Activated CD8-positive, alpha-beta memory T cell treated with anti-CD3 and anti-CD28 coated beads, Interleukin-2, amount 10 ng/mL, durations not matched to agents 7 days and 5 days (primary cell): ENCODE results near the gene PDE6H. TPM values are rescaled to one million over a fixed set of nuclear protein-coding genes. Genes with fewer than 3 reads are reported as not detected.

Source experiments
- ATAC-seq: fragments of 150-1000 bp; cut with Tn5 transposase; one replicate; pipeline ENCODE4 v1.10.0; 2021; ENCODE audit warnings: moderate library complexity
- CTCF ChIA-PET: fragments of 350-600 bp; sonication (Branson Sonifier 250); formaldehyde crosslinking; loops from one replicate; lab custom pipeline; 2021; ENCODE audit warnings: antibody characterized with exemption; lab: Charles Lee
- DNase-seq: peaks from one replicate; pipeline ENCODE4 v3.0.0-alpha.2; 2020
- H3K27ac Mint-ChIP-seq: one replicate; pipeline ENCODE4 v1.8.0; 2021; ENCODE audit warnings: mild to moderate bottlenecking, mixed read lengths
- H3K27me3 Mint-ChIP-seq: one replicate; pipeline ENCODE4 v1.8.0; 2021; ENCODE audit warnings: mixed read lengths
- H3K36me3 Mint-ChIP-seq: one replicate; pipeline ENCODE4 v1.8.0; 2021; ENCODE audit warnings: mild to moderate bottlenecking, mixed read lengths
- H3K4me1 Mint-ChIP-seq: one replicate; pipeline ENCODE4 v1.8.0; 2021; ENCODE audit warnings: mixed read lengths
- H3K4me3 Mint-ChIP-seq: one replicate; pipeline ENCODE4 v1.8.0; 2021; ENCODE audit warnings: mild to moderate bottlenecking, moderate library complexity, mixed read lengths
- H3K9me3 Mint-ChIP-seq: one replicate; pipeline ENCODE4 v1.8.0; 2022; ENCODE audit warnings: low read depth, mixed read lengths
- total RNA-seq, 2 experiments: library from RNA; stranded (reverse); gene quantifications; one replicate each; pipeline ENCODE4 v1.2.3, GENCODE V29; 2021

The PDE6H gene
- total RNA-seq, 2 experiments from 2014 or later, result not detected

DNA sequence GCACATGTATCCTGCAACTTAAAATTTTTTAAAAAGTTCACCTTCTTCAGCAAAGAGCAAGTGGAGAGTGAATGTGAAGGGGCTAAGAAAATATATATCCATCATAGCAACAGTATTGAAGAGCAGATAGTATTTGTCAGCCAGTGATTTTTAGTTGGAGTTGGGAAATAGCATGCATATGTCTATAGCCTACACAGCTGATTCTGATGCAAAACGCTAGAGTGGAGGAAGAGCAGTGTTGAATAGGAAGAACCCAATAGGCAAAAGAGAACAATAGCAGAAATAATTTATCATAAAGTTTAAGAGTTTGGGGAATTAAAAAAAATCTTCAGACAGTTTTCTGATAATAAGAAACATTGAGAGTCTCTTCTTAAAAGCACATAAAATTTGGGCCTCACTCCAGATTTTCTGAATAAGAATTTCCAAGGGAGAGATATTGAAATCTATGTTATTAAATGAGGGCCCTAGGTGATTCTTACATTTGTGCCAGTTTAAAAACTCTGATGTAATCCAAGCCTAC, 12.0 kb downstream of the PDE6H start:
- no peak overlapping the region for H3K27ac Mint-ChIP-seq

DNA sequence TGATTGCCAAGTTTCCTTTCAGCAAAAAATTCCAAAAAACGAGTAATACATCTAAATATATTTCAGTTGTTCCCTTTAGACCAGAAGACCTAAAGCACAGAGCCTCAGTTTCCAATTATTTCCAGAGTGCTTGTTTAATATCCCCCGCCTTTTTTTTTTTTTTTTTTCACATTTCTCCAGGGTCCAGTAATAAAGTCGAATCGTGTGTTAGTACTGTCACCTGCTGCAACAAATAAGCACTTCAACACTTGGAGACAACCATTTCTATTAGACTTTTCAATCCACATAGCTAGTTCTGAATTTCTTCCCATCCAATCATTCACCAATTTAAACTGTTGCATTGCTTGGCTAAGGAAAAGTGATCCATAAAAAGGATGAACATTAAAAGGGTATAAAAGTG, 13.6 kb downstream of the PDE6H start:
- H3K4me1 Mint-ChIP-seq, result peaks cover 25% of the 10 kb centered on the region
- H3K27ac Mint-ChIP-seq, result no peak overlapping the region
- H3K4me3 Mint-ChIP-seq, result no peak overlapping the region
- peaks cover 2% of the 10 kb centered on the region for H3K27me3 Mint-ChIP-seq
- no peaks in the 10 kb centered on the region for H3K9me3 Mint-ChIP-seq
- CTCF ChIA-PET, result interaction anchor here (0.5 to 3.9 kb wide), 9 partner anchors 9 to 211 kb away, joined by 3 to 23 read pairs (median 4); partner anchors contain the start of gene ERP27
- DNase-seq, result no peak
- ATAC-seq, result no peak
- peaks cover 3% of the 10 kb centered on the region for H3K36me3 Mint-ChIP-seq

More for the DNA sequence above, 12.0 kb downstream of the PDE6H start:
- H3K27me3 Mint-ChIP-seq, result peaks cover 2% of the 10 kb centered on the region
- H3K4me3 Mint-ChIP-seq, result no peak overlapping the region
- ATAC-seq (no peak), DNase-seq (no peak)
- CTCF ChIA-PET, result interaction anchor here (1.0 to 3.9 kb wide), 3 partner anchors 10 to 261 kb away, joined by 3 to 23 read pairs (median 4); no protein-coding TSS in a partner anchor
- no peaks in the 10 kb centered on the region for H3K9me3 Mint-ChIP-seq
- H3K4me1 Mint-ChIP-seq, result peaks cover 40% of the 10 kb centered on the region
- H3K36me3 Mint-ChIP-seq, result no peaks in the 10 kb centered on the region

DNA sequence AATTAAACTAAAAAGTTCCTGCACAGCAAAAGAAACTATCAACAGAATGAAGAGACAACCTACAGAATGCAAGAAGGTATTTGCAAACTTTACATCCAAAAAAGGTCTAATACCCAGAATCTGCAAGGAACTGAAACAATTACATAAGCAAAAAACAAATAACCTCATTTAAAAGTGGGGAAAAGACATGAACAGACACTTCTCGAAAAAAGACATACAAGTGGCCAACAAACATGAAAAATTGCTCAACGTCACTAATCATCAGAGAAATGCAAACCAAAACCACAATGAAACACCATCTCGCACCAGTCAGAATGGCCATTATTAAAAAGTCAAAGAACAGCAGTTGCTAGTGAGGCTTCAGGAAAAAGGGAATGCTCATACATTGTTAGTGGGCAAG, 15.2 kb downstream of the PDE6H start:
- Mint-ChIP-seq H3K27ac (no peak overlapping the region), H3K4me3 (no peak overlapping the region), H3K27me3 (peaks cover 2% of the 10 kb centered on the region), H3K4me1 (peaks cover 16% of the 10 kb centered on the region), H3K36me3 (peaks cover 3% of the 10 kb centered on the region), H3K9me3 (no peaks in the 10 kb centered on the region)
- DNase-seq, result no peak
- CTCF ChIA-PET, result no interaction called here
- ATAC-seq, result no peak

DNA sequence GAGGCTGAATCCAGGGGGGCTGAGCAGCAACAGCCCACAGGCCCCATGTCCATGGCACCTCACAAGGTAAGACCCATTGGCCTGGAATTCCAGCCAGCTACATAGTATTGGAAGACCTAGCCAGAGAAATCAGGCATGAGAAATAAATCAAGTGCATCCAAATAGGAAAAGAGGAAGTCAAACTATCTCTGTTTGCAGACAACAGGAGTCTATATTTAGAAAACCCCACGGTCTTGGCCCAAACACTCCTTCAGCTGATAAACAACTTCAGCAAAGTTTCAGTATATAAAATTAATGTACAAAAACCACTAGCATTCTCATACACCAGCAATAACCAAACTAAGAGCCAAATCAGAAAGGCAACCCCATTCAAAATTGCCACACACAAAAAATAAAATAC, 16.9 kb downstream of the PDE6H start:
- H3K27ac Mint-ChIP-seq, result no peak overlapping the region
- peaks cover 16% of the 10 kb centered on the region for H3K4me1 Mint-ChIP-seq
- ATAC-seq (no peak), DNase-seq (no peak)
- no peak overlapping the region for H3K4me3 Mint-ChIP-seq
- no peaks in the 10 kb centered on the region for H3K9me3 Mint-ChIP-seq
- peaks cover 3% of the 10 kb centered on the region for H3K36me3 Mint-ChIP-seq
- CTCF ChIA-PET, result interaction anchor here (0.8 to 2.0 kb wide), 2 partner anchors 52 to 179 kb away, joined by 3 to 6 read pairs; partner anchors contain the start of gene ERP27
- peaks cover 2% of the 10 kb centered on the region for H3K27me3 Mint-ChIP-seq

DNA sequence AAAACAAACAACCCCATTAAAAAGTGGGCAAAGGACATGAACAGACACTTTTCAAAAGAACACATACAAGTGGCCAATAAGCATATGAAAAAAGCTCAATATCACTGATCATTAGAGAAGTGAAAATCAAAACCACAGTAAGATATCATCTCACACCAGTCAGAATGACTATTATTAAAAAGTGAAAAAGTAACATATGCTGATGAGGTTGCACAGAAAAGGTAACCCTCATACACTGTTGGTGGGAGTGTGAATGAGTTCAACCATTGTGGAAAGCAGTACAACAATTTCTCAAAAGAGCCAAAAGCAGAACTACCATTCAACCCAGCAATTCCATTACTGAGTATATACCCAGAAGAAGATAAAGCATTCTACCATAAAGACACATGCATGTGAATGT, 18.2 kb downstream of the PDE6H start:
- Mint-ChIP-seq H3K36me3 (peaks cover 3% of the 10 kb centered on the region), H3K4me3 (no peak overlapping the region), H3K9me3 (no peaks in the 10 kb centered on the region), H3K4me1 (peaks cover 23% of the 10 kb centered on the region), H3K27me3 (peaks cover 2% of the 10 kb centered on the region), H3K27ac (no peak overlapping the region)
- DNase-seq (no peak), ATAC-seq (no peak)
- CTCF ChIA-PET, result interaction anchor here (0.7 to 2.0 kb wide), 2 partner anchors 25 to 180 kb away, joined by 3 to 6 read pairs; no protein-coding TSS in a partner anchor

DNA sequence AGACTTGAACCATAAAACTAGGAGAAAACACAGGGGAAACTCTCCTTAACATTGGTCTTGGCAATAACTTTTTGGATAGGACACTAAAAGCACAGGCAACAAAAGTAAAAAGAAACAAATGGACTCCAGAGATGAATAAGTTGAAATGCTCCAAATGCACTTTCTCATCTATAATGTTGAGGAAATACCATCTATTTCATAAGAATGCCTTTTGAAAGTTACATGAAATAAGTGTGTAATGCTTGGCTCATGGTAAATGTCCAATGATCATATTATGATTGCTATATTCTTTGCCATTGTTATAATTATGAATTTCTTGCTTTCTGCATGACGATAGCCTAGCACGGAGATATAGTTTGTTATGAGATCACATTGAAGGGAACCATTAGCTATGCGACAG, 19.8 kb downstream of the PDE6H start:
- peaks cover 4% of the 10 kb centered on the region for H3K27me3 Mint-ChIP-seq
- CTCF ChIA-PET, result interaction anchor here (1.1 to 1.2 kb wide), 2 partner anchors 45 to 141 kb away, joined by 3 read pairs; no protein-coding TSS in a partner anchor
- no peak for DNase-seq
- peaks cover 23% of the 10 kb centered on the region for H3K4me1 Mint-ChIP-seq
- H3K27ac Mint-ChIP-seq, result no peak overlapping the region
- H3K36me3 Mint-ChIP-seq, result peaks cover 3% of the 10 kb centered on the region
- no peak for ATAC-seq
- no peaks in the 10 kb centered on the region for H3K9me3 Mint-ChIP-seq
- H3K4me3 Mint-ChIP-seq, result no peak overlapping the region

DNA sequence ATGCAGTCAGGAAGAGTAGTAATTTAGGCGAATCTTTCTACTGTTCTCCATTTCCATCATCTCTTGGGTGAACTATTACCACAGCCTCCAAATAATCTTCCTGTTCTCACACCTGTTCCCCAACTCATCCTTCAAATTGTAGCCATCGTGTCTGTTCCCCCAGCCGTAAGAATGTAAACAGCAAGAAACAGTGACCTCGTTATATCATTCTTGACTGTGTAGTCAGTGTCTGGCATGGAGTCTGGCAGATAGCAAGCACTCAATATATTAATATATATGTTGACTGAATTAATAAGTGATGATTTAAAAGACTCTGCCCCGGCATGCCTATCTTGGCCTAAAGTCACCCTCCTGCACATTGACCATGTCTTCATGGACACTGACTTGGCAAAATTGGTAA, 20.3 kb downstream of the PDE6H start:
- ATAC-seq (no peak), DNase-seq (no peak)
- peaks cover 3% of the 10 kb centered on the region for H3K36me3 Mint-ChIP-seq
- H3K4me1 Mint-ChIP-seq, result peaks cover 23% of the 10 kb centered on the region
- no peaks in the 10 kb centered on the region for H3K9me3 Mint-ChIP-seq
- CTCF ChIA-PET, result interaction anchor here (1.1 to 3.4 kb wide), 2 partner anchors 141 to 148 kb away, joined by 3 to 62 read pairs; partner anchors contain the start of gene ART4
- H3K27me3 Mint-ChIP-seq, result peaks cover 7% of the 10 kb centered on the region
- no peak overlapping the region for H3K4me3 Mint-ChIP-seq
- no peak overlapping the region for H3K27ac Mint-ChIP-seq

DNA sequence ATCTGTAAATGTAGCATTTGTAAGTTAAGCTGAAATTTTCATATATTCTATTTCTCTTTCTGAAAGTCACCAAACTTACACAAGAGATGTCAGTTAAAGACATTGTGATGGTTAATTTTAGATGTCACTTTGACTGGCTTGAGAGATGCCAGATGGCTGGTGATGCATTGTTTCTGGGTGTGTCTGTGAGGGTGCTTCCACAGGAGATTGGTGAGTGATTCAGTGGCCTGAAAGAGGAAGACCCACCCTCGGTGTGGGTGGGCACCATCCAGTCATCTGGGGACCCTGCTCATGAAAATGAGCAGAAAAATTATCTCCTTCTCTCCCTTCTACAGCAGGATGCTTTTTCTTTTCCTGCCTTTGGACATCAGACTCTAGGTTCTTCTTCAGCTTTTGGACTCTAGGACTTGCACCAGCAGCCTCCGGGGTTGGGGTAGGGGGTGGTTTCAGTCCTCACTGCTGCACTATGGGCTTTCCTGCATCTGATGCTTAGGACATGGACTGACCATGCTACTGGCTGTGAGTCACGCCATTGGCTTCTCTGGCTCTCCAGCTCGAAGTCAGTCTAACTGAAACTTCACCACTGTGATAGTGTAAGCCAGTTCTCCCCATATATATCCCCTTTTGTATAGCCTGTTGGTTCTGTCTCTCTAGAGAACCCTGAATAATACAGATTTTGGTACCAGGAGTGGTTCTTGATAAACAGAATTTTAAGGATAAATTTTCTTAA, 20.9 kb downstream of the PDE6H start:
- no peak for ATAC-seq
- Mint-ChIP-seq H3K36me3 (peaks cover 3% of the 10 kb centered on the region), H3K27me3 (peaks cover 12% of the 10 kb centered on the region), H3K27ac (no peak overlapping the region), H3K4me3 (no peak overlapping the region), H3K9me3 (no peaks in the 10 kb centered on the region), H3K4me1 (peaks cover 23% of the 10 kb centered on the region)
- DNase-seq, result no peak
- CTCF ChIA-PET, result interaction anchor here (1.1 to 3.4 kb wide), 5 partner anchors 9 to 269 kb away, joined by 3 to 62 read pairs (median 15); partner anchors contain the start of genes ART4 and ERP27

DNA sequence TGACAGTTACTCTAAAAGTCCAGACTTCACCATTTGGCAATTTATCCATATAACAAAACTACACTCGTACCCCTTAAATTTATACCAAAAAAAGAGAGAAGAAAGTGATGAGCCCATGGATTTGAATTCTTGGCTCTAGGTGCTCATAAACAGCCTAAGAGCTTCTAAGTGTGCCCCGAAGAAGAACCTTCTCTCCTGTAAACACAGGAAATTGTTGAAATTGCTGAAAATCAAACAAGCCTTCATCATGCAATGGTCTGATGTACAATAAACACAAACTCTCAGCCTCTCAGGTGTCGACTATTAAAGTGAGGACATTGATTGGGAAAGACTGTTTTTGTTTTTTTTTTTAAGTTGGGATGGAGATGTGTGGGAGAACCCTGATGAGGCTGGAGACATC, 21.8 kb downstream of the PDE6H start:
- Mint-ChIP-seq H3K27ac (peak overlapping the region; percentile 52), H3K9me3 (no peaks in the 10 kb centered on the region), H3K36me3 (peaks cover 3% of the 10 kb centered on the region), H3K27me3 (peaks cover 12% of the 10 kb centered on the region), H3K4me1 (peaks cover 20% of the 10 kb centered on the region), H3K4me3 (no peak overlapping the region)
- CTCF ChIA-PET, result interaction anchor here (0.9 to 3.4 kb wide), 14 partner anchors 10 to 361 kb away, joined by 3 to 62 read pairs (median 4); partner anchors contain the start of genes ART4 and ERP27
- DNase-seq (no peak), ATAC-seq (no peak)

- peak overlapping the region; percentile 31 for H3K27ac Mint-ChIP-seq
- no peak for DNase-seq
- CTCF ChIA-PET, result interaction anchor here (0.6 to 3.4 kb wide), 40 partner anchors 11 to 757 kb away, joined by 3 to 62 read pairs (median 4); partner anchors contain the start of genes ART4, C12orf60, ERP27 and RERG
These were observed 23.0 kb downstream of the PDE6H start for GRCh38 chr12:14995583-14996425.

GRCh38 chr12:14997998-14998397, 25.2 kb downstream of the PDE6H start:
- H3K4me1 Mint-ChIP-seq, result peaks cover 20% of the 10 kb centered on the region
- CTCF ChIA-PET, result no interaction called here

More at GRCh38 chr12:14995583-14996425, 23.0 kb downstream of the PDE6H start:
- H3K27me3 Mint-ChIP-seq, result peaks cover 17% of the 10 kb centered on the region
- peaks cover 3% of the 10 kb centered on the region for H3K36me3 Mint-ChIP-seq
- peak; percentile 79 for ATAC-seq
- no peaks in the 10 kb centered on the region for H3K9me3 Mint-ChIP-seq
- no peak overlapping the region for H3K4me3 Mint-ChIP-seq
- H3K4me1 Mint-ChIP-seq, result peaks cover 20% of the 10 kb centered on the region

DNA sequence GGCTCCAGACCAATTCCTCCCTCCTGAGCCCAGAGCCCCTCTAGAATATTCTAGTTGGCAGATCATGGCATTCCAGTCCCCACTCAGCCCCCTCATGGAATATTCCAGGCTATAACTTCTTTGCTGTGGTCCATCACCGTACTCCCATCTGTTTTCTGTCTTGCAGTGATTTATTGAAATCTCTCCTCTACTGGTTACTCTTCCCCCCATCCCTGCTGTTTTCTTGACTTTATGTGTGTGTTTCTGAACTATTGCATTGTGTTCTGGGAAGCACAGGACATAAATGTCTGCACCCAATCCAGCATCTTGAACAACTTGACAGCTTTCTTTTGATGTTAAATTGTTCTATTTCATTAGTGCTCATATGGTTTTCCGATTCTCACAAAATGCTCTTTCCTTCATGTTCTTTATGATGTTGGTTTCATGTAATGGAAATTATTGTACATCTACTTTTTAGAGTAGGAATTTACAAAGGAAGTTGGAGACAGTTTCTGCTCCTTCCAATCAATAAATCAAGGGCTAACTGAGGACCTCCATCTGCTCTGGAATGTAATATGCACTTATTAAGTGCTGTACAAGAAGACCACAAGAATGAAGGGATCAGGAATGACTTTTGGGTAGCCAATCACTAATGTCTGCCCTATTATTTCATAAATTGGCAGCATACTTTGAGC, 26.3 kb downstream of the PDE6H start:
- DNase-seq (no peak), ATAC-seq (no peak)
- H3K4me3 Mint-ChIP-seq, result no peak overlapping the region
- no peaks in the 10 kb centered on the region for H3K9me3 Mint-ChIP-seq
- H3K27ac Mint-ChIP-seq, result no peak overlapping the region
- H3K4me1 Mint-ChIP-seq, result peaks cover 14% of the 10 kb centered on the region
- H3K27me3 Mint-ChIP-seq, result peaks cover 44% of the 10 kb centered on the region
- CTCF ChIA-PET, result interaction anchor here (0.6 kb wide), 1 partner anchor 12 kb away, joined by 3 read pairs; no protein-coding TSS in a partner anchor
- no peaks in the 10 kb centered on the region for H3K36me3 Mint-ChIP-seq

More at GRCh38 chr12:14997998-14998397, 25.2 kb downstream of the PDE6H start:
- ATAC-seq, result no peak
- no peak for DNase-seq
- Mint-ChIP-seq H3K9me3 (no peaks in the 10 kb centered on the region), H3K4me3 (no peak overlapping the region), H3K27me3 (peaks cover 34% of the 10 kb centered on the region), H3K36me3 (no peaks in the 10 kb centered on the region), H3K27ac (no peak overlapping the region)
